Vagina (tissue), 2 donors: ENCODE measurements around the gene CCNY. TPM values are rescaled to one million over a fixed set of nuclear protein-coding genes. Genes with fewer than 3 reads are reported as not detected.
"Not testable (repeated sequence)": the region's sequence is repeated elsewhere in the genome, so short reads cannot be mapped to it uniquely, and the experiment has no call there.

Experiments used
- DNase-seq, 2 donors: peaks; one replicate each; pipeline ENCODE4 v3.0.0-alpha.2; 2017; ENCODE audit errors: extremely low spot score in 2 of 2
- H3K27ac ChIP-seq: fragments of 200-600 bp; sonication (generic); one replicate; pipeline ENCODE4 v1.5.1; 2019
- H3K27me3 ChIP-seq: fragments of 200-600 bp; sonication (generic); one replicate; pipeline ENCODE4 v1.5.1; 2019
- H3K36me3 ChIP-seq, 2 donors: fragments of 200-600 bp; sonication (generic); one replicate each; pipeline ENCODE4 v1.5.1; 2017 to 2019
- H3K4me1 ChIP-seq: fragments of 200-600 bp; sonication (generic); one replicate; pipeline ENCODE4 v1.5.1; 2019
- H3K4me3 ChIP-seq, 2 donors: fragments of 200-600 bp; sonication (generic); 1 replicate in 1 of 2; 2 replicates in 1 of 2; pipeline ENCODE4 v1.5.1; 2016 to 2019
- H3K9me3 ChIP-seq: fragments of 200-600 bp; sonication (generic); one replicate; pipeline ENCODE4 v1.5.1; 2019
- CTCF ChIP-seq, 3 experiments: fragments of 450-650 bp in 2 of 3; fragments of 200-600 bp in 1 of 3; sonication (generic) in 1 of 3; IDR thresholded peaks; one replicate each; pipeline ENCODE4 v1.5.1; 2017 to 2019; ENCODE audit warnings: antibody characterized with exemption in 3 of 3, mild to moderate bottlenecking in 2 of 3, moderate library complexity in 2 of 3
- POLR2A ChIP-seq, 2 donors: fragments of 450-650 bp; IDR thresholded peaks; one replicate each; pipeline ENCODE4 v1.6.1; 2017; ENCODE audit warnings: antibody characterized with exemption in 2 of 2, mild to moderate bottlenecking in 2 of 2, moderate library complexity in 2 of 2
- POLR2AphosphoS5 ChIP-seq, 2 donors: sonication (generic); formaldehyde crosslinking; IDR thresholded peaks; one replicate each; pipeline ENCODE4 v1.9.0; 2017; ENCODE audit warnings: antibody characterized with exemption in 2 of 2, mild to moderate bottlenecking in 2 of 2, low read depth in 1 of 2; ENCODE audit not compliant: insufficient read depth in 1 of 2
- intact Hi-C: fragments of 100-400 bp; cut with DNase I; formaldehyde crosslinking; loops from one replicate; pipeline ENCODE4 v1.15.1; 2023
- total RNA-seq: library from RNA; depleted of rRNA; stranded (reverse); fragments of >200 nt; gene quantifications from one replicate; pipeline ENCODE4 v1.2.3, GENCODE V29; 2016

The CCNY gene
- total RNA-seq, 1 donor from 2014 or later, result 28.5 TPM

- TF ChIP-seq POLR2AphosphoS5 (IDR thresholded peaks at IDR 0.05; ENCODE audit: insufficient read depth in 1 of 2, low read depth in 1 of 2) (no peak), CTCF (IDR thresholded peaks at IDR 0.05) (no peak), POLR2A (IDR thresholded peaks at IDR 0.05) (no peak)
- peaks cover 39% of the 10 kb centered on the region for H3K4me1 ChIP-seq
Observed at GRCh38 chr10:35353805-35354204, 17.5 kb downstream of the CCNY start.

DNA sequence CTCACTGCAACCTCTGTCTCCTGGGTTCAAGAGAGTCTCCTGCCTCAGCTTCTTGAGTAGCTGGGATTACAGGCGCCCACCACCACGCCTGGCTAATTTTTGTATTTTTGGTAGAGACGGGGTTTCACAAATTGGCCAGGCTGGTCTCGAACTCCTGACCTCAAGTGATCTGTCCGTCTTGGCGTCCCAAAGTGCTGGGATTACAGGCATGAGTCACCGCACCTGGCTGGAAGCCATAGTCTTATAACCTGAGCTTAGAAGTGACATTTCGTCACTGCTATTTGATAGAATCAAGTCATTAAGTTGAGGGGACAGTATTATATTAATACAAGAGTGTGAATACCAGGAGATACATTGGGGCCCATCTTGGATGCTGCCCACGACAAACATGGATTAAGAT lies 17.9 kb downstream of the CCNY start:
- intact Hi-C loops, H3K9me3 ChIP-seq, DNase-seq, H3K4me3 ChIP-seq, H3K36me3 ChIP-seq, H3K27ac ChIP-seq, H3K27me3 ChIP-seq: not testable (repeated sequence)
- peaks cover 35% of the 10 kb centered on the region for H3K4me1 ChIP-seq

More at GRCh38 chr10:35353805-35354204, 17.5 kb downstream of the CCNY start:
- Histone ChIP-seq H3K9me3 (no peaks in the 10 kb centered on the region), H3K36me3 (no peaks in the 10 kb centered on the region), H3K27me3 (no peaks in the 10 kb centered on the region), H3K27ac (no peak overlapping the region), H3K4me3 (no peak overlapping the region)
- intact Hi-C loops, result no loop called here
- no peak for DNase-seq

DNA sequence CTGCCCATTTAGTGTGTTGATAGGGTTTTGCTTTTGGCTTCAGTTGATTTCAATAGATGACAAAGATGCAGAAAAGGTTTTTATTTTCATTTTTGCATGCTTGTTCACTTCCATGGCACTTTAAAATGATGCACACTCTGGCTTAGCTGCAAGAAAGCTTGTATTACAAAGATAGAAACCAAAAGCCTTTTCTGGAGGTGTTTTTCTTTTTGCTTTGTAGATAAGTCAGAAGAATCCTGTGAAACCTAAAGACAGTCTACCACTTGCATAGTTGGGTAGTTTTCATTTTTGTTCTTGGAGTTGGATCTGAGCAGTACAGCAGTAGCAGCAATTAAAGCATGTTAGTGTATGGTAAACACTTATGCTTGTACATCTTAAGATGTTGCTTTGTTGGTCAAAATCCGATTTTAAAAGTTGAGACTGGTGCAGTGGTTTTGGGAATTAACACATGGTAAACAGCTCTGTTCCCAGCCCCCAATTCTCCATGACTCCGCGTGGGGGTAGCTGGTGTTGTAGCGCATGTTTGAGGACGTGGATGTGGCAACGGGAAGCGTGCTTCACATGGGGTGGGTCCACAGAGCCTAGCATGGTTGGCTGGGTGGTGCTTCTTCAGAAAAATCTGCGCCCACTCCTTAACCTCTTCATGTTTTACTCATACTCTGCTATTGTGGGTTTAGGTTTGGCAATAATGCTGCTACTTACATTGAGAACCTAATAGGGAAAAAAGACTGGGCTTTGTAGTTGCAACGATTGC lies 19.8 kb downstream of the CCNY start:
- Histone ChIP-seq H3K4me1 (peaks cover 25% of the 10 kb centered on the region), H3K36me3 (no peaks in the 10 kb centered on the region), H3K4me3 (no peak overlapping the region), H3K27ac (no peak overlapping the region), H3K27me3 (no peaks in the 10 kb centered on the region), H3K9me3 (no peaks in the 10 kb centered on the region)
- no peak for DNase-seq
- TF ChIP-seq POLR2AphosphoS5 (IDR thresholded peaks at IDR 0.05; ENCODE audit: insufficient read depth in 1 of 2, low read depth in 1 of 2), result no peak
- no peak for TF ChIP-seq POLR2A (IDR thresholded peaks at IDR 0.05)
- no peak for TF ChIP-seq CTCF (IDR thresholded peaks at IDR 0.05)
- intact Hi-C loops, result no loop called here

DNA sequence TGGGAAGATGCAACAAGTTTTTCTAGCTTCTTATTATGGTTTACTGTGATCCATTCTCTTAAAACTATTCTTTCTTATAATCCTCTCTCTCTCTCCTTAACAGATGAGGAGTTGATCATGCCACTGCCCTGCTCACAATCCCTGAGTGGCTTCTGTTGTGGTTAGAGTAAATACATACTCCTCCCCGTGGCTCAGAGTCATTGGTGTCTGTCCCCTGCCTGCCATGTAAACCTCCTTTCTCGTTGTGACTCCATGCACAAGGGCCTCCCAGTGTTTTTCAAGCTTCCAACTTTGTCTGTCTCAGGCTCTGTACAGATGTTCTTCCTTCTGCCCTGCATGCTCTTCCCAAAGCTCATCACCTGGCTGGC lies 20.4 kb downstream of the CCNY start:
- Histone ChIP-seq H3K27me3 (no peaks in the 10 kb centered on the region), H3K9me3 (no peaks in the 10 kb centered on the region), H3K4me3 (no peak overlapping the region), H3K27ac (no peak overlapping the region), H3K4me1 (peaks cover 23% of the 10 kb centered on the region), H3K36me3 (no peaks in the 10 kb centered on the region)
- no peak for TF ChIP-seq POLR2A (IDR thresholded peaks at IDR 0.05)
- TF ChIP-seq CTCF (IDR thresholded peaks at IDR 0.05), result no peak
- no peak for TF ChIP-seq POLR2AphosphoS5 (IDR thresholded peaks at IDR 0.05; ENCODE audit: insufficient read depth in 1 of 2, low read depth in 1 of 2)
- no peak for DNase-seq
- intact Hi-C loops, result no loop called here

- Histone ChIP-seq H3K36me3 (no peaks in the 10 kb centered on the region), H3K27me3 (no peaks in the 10 kb centered on the region), H3K4me1 (peaks cover 23% of the 10 kb centered on the region), H3K9me3 (no peaks in the 10 kb centered on the region), H3K27ac (no peak overlapping the region), H3K4me3 (no peak overlapping the region)
- TF ChIP-seq POLR2AphosphoS5 (IDR thresholded peaks at IDR 0.05; ENCODE audit: insufficient read depth in 1 of 2, low read depth in 1 of 2), result no peak
- TF ChIP-seq POLR2A (IDR thresholded peaks at IDR 0.05), result no peak
- TF ChIP-seq CTCF (IDR thresholded peaks at IDR 0.05), result no peak
- no peak for DNase-seq
- intact Hi-C loops, result no loop called here
Observed at GRCh38 chr10:35359056-35359455, 22.7 kb downstream of the CCNY start.
